HepG2 (cell line): ENCODE data around the gene TPRN. TPM values are rescaled to one million over a fixed set of nuclear protein-coding genes. Genes with fewer than 3 reads are reported as not detected.

ENCODE experiments used
- AGO2 ChIP-seq: fragments of 200-400 bp; formaldehyde crosslinking; optimal IDR thresholded peaks from 2 replicates; pipeline ENCODE3; 2017; ENCODE audit warnings: mild to moderate bottlenecking, low read depth, low read length, moderate library complexity
- AHR ChIP-seq: IDR thresholded peaks from 2 replicates; pipeline ENCODE4 v1.6.1; 2018; ENCODE audit warnings: missing genetic modification reagents, missing compliant biosample characterization
- CREB3 ChIP-seq: sonication (generic); formaldehyde crosslinking; IDR thresholded peaks from 2 replicates; pipeline ENCODE4 v1.5.0; 2020; ENCODE audit warnings: missing genetic modification reagents
- ESRRA ChIP-seq: sonication (generic); formaldehyde crosslinking; IDR thresholded peaks from 2 replicates; pipeline ENCODE4 v1.5.1; 2020; ENCODE audit warnings: mild to moderate bottlenecking, low read depth, missing genetic modification reagents
- FOXA3 ChIP-seq: IDR thresholded peaks from 2 replicates; pipeline ENCODE4 v1.6.1; 2016; ENCODE audit warnings: missing genetic modification reagents, missing compliant biosample characterization
- IRF2 ChIP-seq: IDR thresholded peaks from 2 replicates; pipeline ENCODE4 v1.6.1; 2018; ENCODE audit warnings: missing genetic modification reagents, missing compliant biosample characterization
- ISX ChIP-seq: sonication (generic); formaldehyde crosslinking; conservative IDR thresholded peaks from 2 replicates; pipeline ENCODE4 v1.5.0; 2020; ENCODE audit warnings: missing genetic modification reagents
- KDM4B ChIP-seq: sonication (generic); formaldehyde crosslinking; IDR thresholded peaks from 2 replicates; pipeline ENCODE4 v1.4.0; 2020; ENCODE audit warnings: missing genetic modification reagents
- MAF1 ChIP-seq: sonication (generic); formaldehyde crosslinking; IDR thresholded peaks from 2 replicates; pipeline ENCODE4 v1.5.0; 2020; ENCODE audit warnings: missing genetic modification reagents, borderline replicate concordance
- NFKB2 ChIP-seq: sonication (generic); formaldehyde crosslinking; IDR thresholded peaks from 2 replicates; pipeline ENCODE4 v1.4.0; 2020; ENCODE audit warnings: missing genetic modification reagents, borderline replicate concordance
- NR1H2 ChIP-seq: sonication (generic); formaldehyde crosslinking; IDR thresholded peaks from 2 replicates; pipeline ENCODE4 v1.8.1; 2022; ENCODE audit warnings: low read depth, missing genetic modification reagents, borderline replicate concordance
- SRSF4 ChIP-seq: fragments of 200-400 bp; formaldehyde crosslinking; IDR thresholded peaks from one replicate; pipeline ENCODE4 v1.6.1; 2018; ENCODE audit warnings: mild to moderate bottlenecking, low read depth, low read length, moderate library complexity; ENCODE audit not compliant: poor library complexity, severe bottlenecking
- THRA ChIP-seq: sonication (generic); formaldehyde crosslinking; IDR thresholded peaks from 2 replicates; pipeline ENCODE4 v1.4.0; 2020; ENCODE audit warnings: missing genetic modification reagents, borderline replicate concordance
- ZBTB49 ChIP-seq: sonication (generic); formaldehyde crosslinking; IDR thresholded peaks from 2 replicates; pipeline ENCODE4 v1.4.0; 2020; ENCODE audit warnings: missing genetic modification reagents, borderline replicate concordance
- ZNF282 ChIP-seq: fragments of 450-650 bp; IDR thresholded peaks from 2 replicates; pipeline ENCODE4 v1.6.1; 2018; ENCODE audit not compliant: partially characterized antibody
- ZNF337 ChIP-seq: sonication (generic); formaldehyde crosslinking; IDR thresholded peaks from 2 replicates; pipeline ENCODE4 v1.5.1; 2020; ENCODE audit warnings: missing genetic modification reagents, low read depth, mild to moderate bottlenecking, borderline replicate concordance
- polyA plus RNA-seq, 8 experiments: library from polyadenylated mRNA; depleted of rRNA in 3 of 8; stranded (reverse) in 7 of 8; unstranded in 1 of 8; fragments of >200 nt; fragmentation: Illumina TruSeq in 4 of 8; extraction: Trizol in 4 of 8; gene quantifications; 2 replicates each; pipeline versions ENCODE4 v1.2.1 to v1.2.3, GENCODE V29; 2011 to 2016; ENCODE audit warnings: low read depth in 4 of 8, missing spikeins in 1 of 8, mixed read lengths in 1 of 8; ENCODE audit not compliant: insufficient read depth in 1 of 8
- total RNA-seq, 5 experiments: library from RNA; depleted of rRNA; stranded (reverse); fragments of >200 nt; fragmentation: Illumina TruSeq; extraction: Trizol; gene quantifications; 2 replicates each; pipeline ENCODE4 v1.2.3, GENCODE V29; 2016; ENCODE audit warnings: low read depth in 1 of 5
- TF ChIP-seq, protein P1 (sequence below): sonication (generic); formaldehyde crosslinking; IDR thresholded peaks from 2 replicates; pipeline ENCODE4 v1.4.0; 2020; ENCODE audit warnings: mild to moderate bottlenecking, missing genetic modification reagents
- TF ChIP-seq, protein P2 (sequence below): sonication (generic); formaldehyde crosslinking; IDR thresholded peaks from 2 replicates; pipeline ENCODE4 v1.5.0; 2020; ENCODE audit warnings: mild to moderate bottlenecking, low read depth, missing genetic modification reagents, borderline replicate concordance

Gene TPRN
- total and polyA plus RNA-seq, 2 of the 13 experiments (the other 11 are each of a cell fraction or from before 2014, with no cell fraction given) = 10.1 to 19.2 TPM

- TF ChIP-seq NFKB2 (CRISPR knock-in tag) = peak; percentile 4; the same call in 1 of the 2 replicates
- peak; percentile 65 for TF ChIP-seq AGO2
- no peak for TF ChIP-seq ZBTB49 (CRISPR knock-in tag)
- no peak; the same call in 1 of the 2 replicates for TF ChIP-seq ZNF337 (CRISPR knock-in tag)
- peak; percentile 31; the same call in 1 of the 2 replicates for TF ChIP-seq FOXA3
- peak; percentile 57; the same call in 1 of the 2 replicates for TF ChIP-seq IRF2 (CRISPR knock-in tag)
- no peak for TF ChIP-seq SRSF4
- TF ChIP-seq, protein P1, sequence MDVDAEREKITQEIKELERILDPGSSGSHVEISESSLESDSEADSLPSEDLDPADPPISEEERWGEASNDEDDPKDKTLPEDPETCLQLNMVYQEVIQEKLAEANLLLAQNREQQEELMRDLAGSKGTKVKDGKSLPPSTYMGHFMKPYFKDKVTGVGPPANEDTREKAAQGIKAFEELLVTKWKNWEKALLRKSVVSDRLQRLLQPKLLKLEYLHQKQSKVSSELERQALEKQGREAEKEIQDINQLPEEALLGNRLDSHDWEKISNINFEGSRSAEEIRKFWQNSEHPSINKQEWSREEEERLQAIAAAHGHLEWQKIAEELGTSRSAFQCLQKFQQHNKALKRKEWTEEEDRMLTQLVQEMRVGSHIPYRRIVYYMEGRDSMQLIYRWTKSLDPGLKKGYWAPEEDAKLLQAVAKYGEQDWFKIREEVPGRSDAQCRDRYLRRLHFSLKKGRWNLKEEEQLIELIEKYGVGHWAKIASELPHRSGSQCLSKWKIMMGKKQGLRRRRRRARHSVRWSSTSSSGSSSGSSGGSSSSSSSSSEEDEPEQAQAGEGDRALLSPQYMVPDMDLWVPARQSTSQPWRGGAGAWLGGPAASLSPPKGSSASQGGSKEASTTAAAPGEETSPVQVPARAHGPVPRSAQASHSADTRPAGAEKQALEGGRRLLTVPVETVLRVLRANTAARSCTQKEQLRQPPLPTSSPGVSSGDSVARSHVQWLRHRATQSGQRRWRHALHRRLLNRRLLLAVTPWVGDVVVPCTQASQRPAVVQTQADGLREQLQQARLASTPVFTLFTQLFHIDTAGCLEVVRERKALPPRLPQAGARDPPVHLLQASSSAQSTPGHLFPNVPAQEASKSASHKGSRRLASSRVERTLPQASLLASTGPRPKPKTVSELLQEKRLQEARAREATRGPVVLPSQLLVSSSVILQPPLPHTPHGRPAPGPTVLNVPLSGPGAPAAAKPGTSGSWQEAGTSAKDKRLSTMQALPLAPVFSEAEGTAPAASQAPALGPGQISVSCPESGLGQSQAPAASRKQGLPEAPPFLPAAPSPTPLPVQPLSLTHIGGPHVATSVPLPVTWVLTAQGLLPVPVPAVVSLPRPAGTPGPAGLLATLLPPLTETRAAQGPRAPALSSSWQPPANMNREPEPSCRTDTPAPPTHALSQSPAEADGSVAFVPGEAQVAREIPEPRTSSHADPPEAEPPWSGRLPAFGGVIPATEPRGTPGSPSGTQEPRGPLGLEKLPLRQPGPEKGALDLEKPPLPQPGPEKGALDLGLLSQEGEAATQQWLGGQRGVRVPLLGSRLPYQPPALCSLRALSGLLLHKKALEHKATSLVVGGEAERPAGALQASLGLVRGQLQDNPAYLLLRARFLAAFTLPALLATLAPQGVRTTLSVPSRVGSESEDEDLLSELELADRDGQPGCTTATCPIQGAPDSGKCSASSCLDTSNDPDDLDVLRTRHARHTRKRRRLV = no peak
- TF ChIP-seq ISX (CRISPR knock-in tag) = no peak
- TF ChIP-seq ESRRA (CRISPR knock-in tag) = no peak
- no peak for TF ChIP-seq ZNF282
- no peak for TF ChIP-seq CREB3
- TF ChIP-seq, protein P2, sequence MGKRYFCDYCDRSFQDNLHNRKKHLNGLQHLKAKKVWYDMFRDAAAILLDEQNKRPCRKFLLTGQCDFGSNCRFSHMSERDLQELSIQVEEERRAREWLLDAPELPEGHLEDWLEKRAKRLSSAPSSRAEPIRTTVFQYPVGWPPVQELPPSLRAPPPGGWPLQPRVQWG (CRISPR knock-in tag) = no peak
- TF ChIP-seq KDM4B (CRISPR knock-in tag) = 0 out of 2 replicates have a peak, but pooled peaks have one; percentile 49
- TF ChIP-seq MAF1 (CRISPR knock-in tag) = no peak
- no peak for TF ChIP-seq THRA
- TF ChIP-seq NR1H2 (CRISPR knock-in tag) = no peak
- TF ChIP-seq AHR = no peak
Observed at GRCh38 chr9:137227054-137227852, 26.7 kb upstream of the TPRN start, which contains the start of gene RNF224 (continued).
